Right lobe of liver (tissue), 6 donors: ENCODE results near the gene CD207. TPM values are rescaled to one million over a fixed set of nuclear protein-coding genes. Genes with fewer than 3 reads are reported as not detected.

Experiments used
- ATAC-seq, 4 donors: fragments of 200-7000 bp; cut with Tn5 transposase; one replicate each; pipeline ENCODE4 v1.9.1; 2020; ENCODE audit warnings: mild to moderate bottlenecking in 4 of 4, moderate library complexity in 4 of 4
- DNase-seq, 3 donors: peaks; one replicate each; pipeline ENCODE4 v3.0.0-alpha.2; 2020
- H3K27ac ChIP-seq, 3 donors: fragments of 200-600 bp; one replicate each; pipeline ENCODE4 v1.8.0; 2022
- H3K27me3 ChIP-seq, 2 donors: fragments of 200-600 bp; one replicate each; pipeline ENCODE4 v1.8.0; 2022
- H3K36me3 ChIP-seq, 4 donors: fragments of 200-600 bp; sonication (generic) in 1 of 4; one replicate each; pipeline versions ENCODE4 v1.5.1 to v1.8.0; 2017 to 2022; ENCODE audit warnings: control low read depth in 1 of 4
- H3K4me1 ChIP-seq, 4 donors: fragments of 200-600 bp; sonication (generic) in 1 of 4; one replicate each; pipeline versions ENCODE4 v1.5.1 to v1.8.0; 2017 to 2022; ENCODE audit warnings: control low read depth in 1 of 4
- H3K4me3 ChIP-seq, 3 donors: fragments of 200-600 bp; one replicate each; pipeline ENCODE4 v1.8.0; 2022
- H3K9me3 ChIP-seq, 4 donors: fragments of 200-600 bp; sonication (generic) in 1 of 4; one replicate each; pipeline versions ENCODE4 v1.5.1 to v1.8.0; 2017 to 2022; ENCODE audit warnings: control low read depth in 1 of 4
- CTCF ChIP-seq, 4 donors: fragments of 200-600 bp in 3 of 4; fragments of 450-650 bp in 1 of 4; IDR thresholded peaks; one replicate each; pipeline versions ENCODE4 v1.5.1 to v1.8.0; 2016 to 2022; ENCODE audit warnings: antibody characterized with exemption in 4 of 4, mild to moderate bottlenecking in 2 of 4
- POLR2A ChIP-seq: fragments of 450-650 bp; IDR thresholded peaks from one replicate; pipeline ENCODE4 v1.6.1; 2017; ENCODE audit warnings: antibody characterized with exemption, mild to moderate bottlenecking
- WGBS: methylation state at CpG from one replicate; pipeline ENCODE4 v1.1.6; 2018; ENCODE audit warnings: low coverage, low lambda C conversion rate; ENCODE audit not compliant: insufficient coverage; ENCODE audit errors: missing lambda C conversion rate; 5-methylcytosine and 5-hydroxymethylcytosine counted together
- intact Hi-C, 2 donors: fragments of 100-400 bp; cut with DNase I; formaldehyde crosslinking; loops; one replicate each; pipeline versions ENCODE4 v1.11.2 to v1.14.1; 2022
- total RNA-seq, 6 experiments: library from RNA; depleted of rRNA in 2 of 6; stranded (reverse); fragments of >200 nt in 2 of 6; fragmentation: NEBNext Ultra II Directional in 3 of 6; extraction: Animal tissue kit (Norgen Biotek cat#: 25700) in 3 of 6; gene quantifications; one replicate each; pipeline versions ENCODE4 v1.1.0 to v1.2.4, GENCODE V29; 2016 to 2023
- donor health status: DM: no; HTN: yes; CAD: no.
- donor health status: DM: no; HTN: no; CAD: no.
- donor health status: DM: no; HTN: no; CAD: no.
- donor health status: DM: no; HTN: yes; CAD: no.
- donor health status: DM: no; HTN: yes; CAD: no.

The CD207 gene
- total RNA-seq, 6 experiments from 2014 or later, result 0.16 TPM; not detected in 5

DNA sequence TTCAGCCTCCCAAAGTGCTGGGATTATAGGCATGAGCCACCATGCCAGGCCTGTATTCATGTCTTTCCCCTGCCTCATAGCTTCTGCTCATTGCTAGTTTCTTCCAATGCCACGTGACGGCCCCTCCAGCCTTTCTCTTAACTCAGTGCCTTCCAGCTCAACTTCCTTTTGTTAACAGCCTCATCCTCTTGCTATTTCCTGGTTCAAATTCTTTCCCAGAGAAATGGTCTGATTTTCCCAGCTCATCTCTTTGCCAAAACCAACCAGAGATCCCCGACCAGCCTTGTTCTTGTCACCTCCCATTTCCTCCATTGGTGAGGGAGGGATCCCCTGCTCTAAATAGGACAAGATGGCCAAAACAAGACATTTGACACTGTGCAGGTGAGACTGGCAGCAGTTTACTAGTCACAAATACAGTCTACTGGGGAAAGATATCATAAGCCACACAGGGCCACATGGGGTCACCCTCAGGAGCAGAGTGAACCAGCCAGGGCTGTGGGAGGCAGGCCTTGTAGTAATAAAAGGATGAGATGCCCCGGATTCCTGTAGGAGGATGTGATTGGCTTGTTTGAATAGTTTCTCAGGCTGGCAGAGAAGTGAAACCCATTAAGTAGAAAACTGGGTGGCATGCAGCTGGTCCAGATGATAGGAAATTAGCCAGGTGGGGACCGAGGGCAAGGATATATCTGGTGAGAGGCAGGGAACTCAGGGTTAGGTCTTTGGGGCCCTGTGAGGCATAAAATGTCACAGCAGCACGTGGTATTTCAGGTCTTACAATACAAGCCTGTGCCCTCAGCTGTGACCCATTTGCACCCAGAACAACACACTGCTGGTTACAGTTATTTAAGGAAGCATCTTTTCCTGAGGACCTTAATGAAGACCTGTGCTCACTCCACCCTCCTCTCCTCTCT is 6.4 kb downstream of the CD207 start:
- Histone ChIP-seq H3K9me3 (no peaks in the 10 kb centered on the region), H3K27ac (no peak overlapping the region), H3K27me3 (no peaks in the 10 kb centered on the region), H3K36me3 (no peaks in the 10 kb centered on the region), H3K4me1 (no peaks in the 10 kb centered on the region), H3K4me3 (no peak overlapping the region)
- DNase-seq (no peak), ATAC-seq (peak in 3 of 4 donors; percentile 57 to 63 (median 59))
- TF ChIP-seq CTCF (IDR thresholded peaks at IDR 0.05), result no peak
- no peak for TF ChIP-seq POLR2A
- intact Hi-C loops, result no loop called here
- WGBS, result 37% methylated on average over 6 of the region's 6 CpGs

- DNase-seq, result no peak
- Histone ChIP-seq H3K4me3 (no peak overlapping the region), H3K9me3 (no peaks in the 10 kb centered on the region), H3K36me3 (no peaks in the 10 kb centered on the region), H3K27ac (no peak overlapping the region), H3K27me3 (no peaks in the 10 kb centered on the region), H3K4me1 (no peaks in the 10 kb centered on the region)
- ATAC-seq, result no peak
- WGBS, result 60% methylated on average over 2 of the region's 5 CpGs
- TF ChIP-seq POLR2A (no peak), CTCF (IDR thresholded peaks at IDR 0.05) (no peak)
- intact Hi-C loops, result no loop called here
Measured at GRCh38 chr2:70828115-70828514, 7.5 kb downstream of the CD207 start.

DNA sequence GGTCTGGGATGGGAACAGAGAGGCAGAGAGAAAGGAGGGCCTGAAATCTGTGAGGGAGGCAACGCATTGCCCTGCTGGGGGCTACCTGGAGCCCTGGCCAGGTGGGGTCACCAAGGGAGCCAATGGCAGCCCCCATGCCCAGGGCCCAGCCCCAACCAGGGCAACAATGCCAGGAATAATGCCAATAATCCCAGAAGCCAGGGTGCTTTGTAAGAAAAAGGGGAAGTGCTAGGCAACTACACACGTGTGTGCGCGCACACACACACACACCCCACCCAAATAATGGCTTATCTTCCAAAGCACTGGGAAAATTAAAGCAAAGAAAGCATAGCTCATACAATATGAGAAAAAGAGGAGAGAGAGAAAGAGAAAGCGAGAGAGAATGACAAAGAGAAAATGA is 8.2 kb downstream of the CD207 start:
- intact Hi-C loops, result no loop called here
- Histone ChIP-seq H3K9me3 (no peaks in the 10 kb centered on the region), H3K27ac (no peak overlapping the region), H3K27me3 (no peaks in the 10 kb centered on the region), H3K4me3 (no peak overlapping the region), H3K4me1 (no peaks in the 10 kb centered on the region), H3K36me3 (no peaks in the 10 kb centered on the region)
- no peak for ATAC-seq
- TF ChIP-seq POLR2A, result no peak
- TF ChIP-seq CTCF (IDR thresholded peaks at IDR 0.05), result no peak
- no peak for DNase-seq
- 61% methylated on average over 5 of the region's 5 CpGs for WGBS

DNA sequence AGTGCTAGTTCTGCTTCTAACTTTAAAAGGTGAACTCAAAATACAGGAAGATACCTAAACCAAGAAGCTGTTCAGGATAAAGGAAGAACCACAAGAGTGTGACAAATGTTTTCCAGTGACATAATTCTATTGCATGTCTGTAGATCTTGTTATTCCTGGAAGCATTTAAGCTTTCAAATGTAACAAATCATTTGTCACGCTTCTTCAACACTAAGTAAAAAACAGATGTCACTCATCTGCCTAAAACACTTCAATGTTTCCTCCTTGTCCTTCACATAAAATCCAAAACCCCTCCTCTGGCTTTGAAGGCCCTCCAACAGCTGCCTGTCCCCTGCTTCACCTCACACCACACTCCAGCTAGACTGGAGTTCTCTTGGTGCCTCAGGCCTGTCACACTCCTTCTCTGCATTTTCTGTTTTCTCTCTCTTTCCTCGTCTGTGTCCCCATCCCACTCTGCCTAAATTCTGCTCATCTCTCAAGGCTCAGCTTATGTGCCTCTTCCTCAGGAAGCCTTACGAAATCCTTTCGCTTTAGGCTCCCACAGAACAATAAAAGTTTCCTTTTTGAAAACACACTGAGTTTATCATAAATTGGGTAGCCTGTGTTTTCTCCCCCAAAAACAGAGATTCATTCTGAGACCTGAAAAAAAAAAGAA is 8.8 kb downstream of the CD207 start:
- no peaks in the 10 kb centered on the region for H3K4me1 ChIP-seq
- no peaks in the 10 kb centered on the region for H3K9me3 ChIP-seq
- intact Hi-C loops, result no loop called here
- H3K36me3 ChIP-seq, result no peaks in the 10 kb centered on the region
- ATAC-seq (no peak), DNase-seq (no peak)
- H3K27ac ChIP-seq, result no peak overlapping the region
- WGBS, result 42% methylated on average over 4 of the region's 4 CpGs
- TF ChIP-seq POLR2A (no peak), CTCF (IDR thresholded peaks at IDR 0.05) (no peak)
- H3K27me3 ChIP-seq, result no peaks in the 10 kb centered on the region
- H3K4me3 ChIP-seq, result no peak overlapping the region
